MG63 (cell line): ENCODE data around the gene BCR. TPM values are rescaled to one million over a fixed set of nuclear protein-coding genes. Genes with fewer than 3 reads are reported as not detected.
A peak's percentile ranks its signal among the peaks of the same experiment; 100 is the strongest.
"Not testable (repeated sequence)": the region's sequence is repeated elsewhere in the genome, so short reads cannot be mapped to it uniquely, and the experiment has no call there.

Experiments used
- DNase-seq: peaks from one replicate; pipeline ENCODE4 v3.0.0-alpha.2; 2020
- H3K27me3 ChIP-seq: fragments of 250-450 bp; sonication (Bioruptor Pico); 2 replicates; pipeline ENCODE4 v1.5.1; 2020; ENCODE audit warnings: mild to moderate bottlenecking, moderate library complexity
- H3K36me3 ChIP-seq: fragments of 250-450 bp; sonication (Bioruptor Pico); 2 replicates; pipeline ENCODE4 v1.5.1; 2020; ENCODE audit warnings: mild to moderate bottlenecking, moderate library complexity
- H3K4me3 ChIP-seq: fragments of 250-450 bp; sonication (Bioruptor Pico); 2 replicates; pipeline ENCODE4 v1.5.1; 2020; ENCODE audit warnings: mild to moderate bottlenecking, moderate library complexity
- H3K9me3 ChIP-seq: fragments of 250-450 bp; sonication (Bioruptor Pico); 2 replicates; pipeline ENCODE4 v1.5.1; 2020; ENCODE audit warnings: mild to moderate bottlenecking, moderate library complexity
- total RNA-seq: library from RNA; depleted of rRNA; stranded (reverse); fragments of >200 nt; shearing (Covaris generic); gene quantifications from 2 replicates; pipeline ENCODE4 v1.2.3, GENCODE V29; 2014; ENCODE audit warnings: low replicate concordance

Gene BCR
- total RNA-seq, 1 experiment from 2014 or later, result 17.3 TPM

DNA sequence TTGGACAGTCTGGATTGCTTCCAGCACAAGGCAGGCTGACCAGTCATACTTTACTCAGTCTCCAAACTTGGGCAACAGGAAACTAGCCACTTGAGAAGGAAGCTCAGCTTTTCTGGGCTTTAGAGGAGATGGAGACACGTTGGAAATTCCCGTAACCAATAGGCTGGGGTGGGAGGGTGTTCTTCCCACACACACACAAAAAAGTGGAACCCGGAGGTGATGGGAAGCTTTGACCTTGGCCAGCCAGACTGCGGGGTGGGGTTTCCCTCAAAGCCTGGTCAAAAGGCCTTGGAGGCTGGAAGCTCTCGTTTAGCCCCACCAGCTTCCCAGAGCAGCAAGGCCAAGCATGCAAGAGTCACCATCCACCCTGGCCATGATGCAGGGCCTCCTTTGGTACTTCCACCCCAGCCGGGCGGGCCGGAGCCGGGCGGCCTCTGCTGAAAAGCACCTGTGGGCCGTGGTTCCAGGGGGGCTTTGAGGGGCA lies 126.2 kb downstream of the BCR start:
- Histone ChIP-seq H3K36me3 (no peaks in the 10 kb centered on the region), H3K27me3 (no peaks in the 10 kb centered on the region), H3K9me3 (no peaks in the 10 kb centered on the region), H3K4me3 (no peak overlapping the region)
- no peak for DNase-seq

GRCh38 chr22:23306926-23307325 lies 126.6 kb downstream of the BCR start:
- Histone ChIP-seq H3K36me3 (no peaks in the 10 kb centered on the region), H3K9me3 (no peaks in the 10 kb centered on the region), H3K27me3 (no peaks in the 10 kb centered on the region), H3K4me3 (no peak overlapping the region)
- DNase-seq, result no peak

DNA sequence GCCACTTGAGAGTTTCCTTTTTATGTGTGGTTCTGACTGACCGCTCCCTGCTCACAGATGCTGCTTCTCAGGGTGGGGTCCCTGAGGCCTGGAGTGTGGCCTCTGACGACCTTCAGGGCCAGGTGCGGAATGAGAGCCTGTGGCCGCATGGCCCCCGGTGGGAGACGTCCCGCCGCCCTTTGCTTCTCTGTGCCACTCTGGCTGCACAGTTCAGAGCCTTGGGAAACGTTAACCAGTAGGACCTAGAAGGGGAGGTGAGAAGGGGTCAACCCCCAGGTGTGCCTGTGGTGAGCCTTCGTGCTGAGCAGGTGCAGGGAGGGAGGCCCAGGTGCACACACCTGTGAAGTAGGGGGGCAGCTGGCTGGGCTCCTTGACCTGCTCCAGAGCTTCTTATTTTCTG lies 127.2 kb downstream of the BCR start:
- not testable (repeated sequence) for H3K9me3 ChIP-seq, DNase-seq, H3K4me3 ChIP-seq

DNA sequence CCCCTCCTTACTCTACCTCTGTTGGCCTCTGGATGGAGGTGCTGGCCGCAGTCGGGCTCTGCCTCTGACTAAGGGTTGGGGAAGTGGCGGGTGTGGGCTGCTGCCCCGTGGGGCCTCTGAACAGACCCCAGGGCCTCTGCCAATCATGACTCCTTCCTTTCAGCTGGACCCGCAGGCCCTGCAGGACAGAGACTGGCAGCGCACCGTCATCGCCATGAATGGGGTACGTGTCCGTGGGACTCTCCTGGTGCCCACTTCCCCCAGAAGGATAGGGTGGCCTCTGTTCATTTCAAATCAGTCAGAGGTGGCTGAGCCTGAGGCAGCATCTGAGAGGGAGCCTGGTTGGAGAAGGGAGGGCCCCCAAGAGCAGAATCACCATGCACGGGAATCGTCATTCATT lies 129.0 kb downstream of the BCR start:
- not testable (repeated sequence) for H3K9me3 ChIP-seq, H3K27me3 ChIP-seq, DNase-seq, H3K4me3 ChIP-seq, H3K36me3 ChIP-seq

More for the DNA sequence above, 127.2 kb downstream of the BCR start:
- H3K27me3 ChIP-seq, H3K36me3 ChIP-seq: not testable (repeated sequence)

GRCh38 chr22:23310443-23311097 lies 130.3 kb downstream of the BCR start:
- not testable (repeated sequence) for DNase-seq, H3K27me3 ChIP-seq, H3K4me3 ChIP-seq, H3K36me3 ChIP-seq, H3K9me3 ChIP-seq

- DNase-seq, H3K36me3 ChIP-seq, H3K27me3 ChIP-seq, H3K9me3 ChIP-seq, H3K4me3 ChIP-seq: not testable (repeated sequence)
Observed at GRCh38 chr22:23311635-23312420, 131.5 kb downstream of the BCR start.

DNA sequence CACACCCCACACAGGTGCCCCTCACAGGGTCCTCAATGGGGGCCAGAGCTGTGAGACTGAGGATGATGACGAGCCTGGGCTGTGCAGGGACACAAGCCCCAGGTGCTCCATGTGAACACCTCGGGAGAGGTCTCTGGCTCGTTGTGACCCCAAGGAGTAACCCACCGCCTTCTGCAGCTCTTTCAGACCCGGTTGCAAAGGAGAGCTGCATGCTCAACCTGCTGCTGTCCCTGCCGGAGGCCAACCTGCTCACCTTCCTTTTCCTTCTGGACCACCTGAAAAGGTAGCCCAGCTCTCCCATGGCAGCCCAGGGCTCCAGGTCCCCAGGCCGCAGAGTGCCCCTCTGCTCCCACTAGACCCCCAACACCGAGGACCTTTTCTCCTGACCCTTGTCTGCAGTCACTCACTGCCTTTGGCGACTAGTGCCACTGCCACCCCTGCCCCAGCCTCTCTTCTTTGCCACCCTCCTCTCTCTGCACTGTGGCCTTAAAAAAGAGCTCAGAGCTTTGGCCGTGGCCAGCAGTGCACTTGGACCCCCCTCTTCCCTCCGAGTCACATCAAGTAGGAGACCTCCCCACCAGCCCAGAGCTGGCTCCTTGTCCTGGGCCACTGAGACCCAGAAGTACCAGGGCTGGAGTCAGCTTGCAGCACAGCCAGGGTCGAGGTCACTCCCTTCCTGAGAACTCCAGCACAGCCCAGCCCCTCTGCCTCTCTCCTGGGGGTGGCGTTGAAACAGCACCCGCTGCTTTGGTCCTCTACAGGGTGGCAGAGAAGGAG lies 133.7 kb downstream of the BCR start:
- no peak for DNase-seq
- no peaks in the 10 kb centered on the region for H3K9me3 ChIP-seq
- no peak overlapping the region for H3K4me3 ChIP-seq
- no peaks in the 10 kb centered on the region for H3K36me3 ChIP-seq
- H3K27me3 ChIP-seq, result no peaks in the 10 kb centered on the region

GRCh38 chr22:23315341-23315917 lies 135.1 kb downstream of the BCR start:
- Histone ChIP-seq H3K27me3 (no peaks in the 10 kb centered on the region), H3K36me3 (no peaks in the 10 kb centered on the region), H3K9me3 (no peaks in the 10 kb centered on the region), H3K4me3 (no peak overlapping the region)
- peak; percentile 53 for DNase-seq

GRCh38 chr22:23316596-23316995 lies 136.3 kb downstream of the BCR start:
- H3K4me3 ChIP-seq, DNase-seq, H3K9me3 ChIP-seq, H3K27me3 ChIP-seq, H3K36me3 ChIP-seq: not testable (repeated sequence)

- not testable (repeated sequence) for H3K27me3 ChIP-seq, H3K9me3 ChIP-seq, DNase-seq, H3K36me3 ChIP-seq, H3K4me3 ChIP-seq
Observed at GRCh38 chr22:23318316-23318715, 138.0 kb downstream of the BCR start.

DNA sequence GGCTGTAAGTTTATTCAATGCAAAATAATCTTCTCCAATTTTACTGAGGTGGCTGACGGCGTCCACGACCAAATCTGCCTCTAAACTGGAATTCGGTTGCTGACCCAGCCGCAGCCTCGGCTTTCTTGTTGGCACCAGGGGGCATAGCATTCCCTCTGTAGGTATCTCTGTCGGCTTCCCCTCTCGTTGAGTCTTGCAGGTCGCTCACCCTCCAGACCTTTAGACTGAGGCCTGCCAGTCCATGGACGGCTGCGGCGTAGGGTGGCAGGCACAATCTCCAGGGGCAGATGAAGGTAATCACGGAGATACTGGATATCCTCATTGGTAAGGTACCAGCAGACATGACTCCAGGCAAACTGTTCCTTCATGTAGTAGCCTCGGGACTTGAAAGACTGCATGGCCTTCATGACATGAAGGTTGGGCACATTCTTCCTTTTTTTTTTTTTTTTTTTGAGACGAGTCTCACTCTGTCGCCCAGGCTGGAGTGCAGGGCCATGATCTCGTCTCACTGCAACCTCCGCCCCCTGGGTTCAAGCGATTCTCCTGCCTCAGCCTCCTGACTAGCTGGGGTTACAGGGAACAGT lies 142.3 kb downstream of the BCR start:
- not testable (repeated sequence) for H3K4me3 ChIP-seq, H3K27me3 ChIP-seq, DNase-seq, H3K9me3 ChIP-seq, H3K36me3 ChIP-seq

DNA sequence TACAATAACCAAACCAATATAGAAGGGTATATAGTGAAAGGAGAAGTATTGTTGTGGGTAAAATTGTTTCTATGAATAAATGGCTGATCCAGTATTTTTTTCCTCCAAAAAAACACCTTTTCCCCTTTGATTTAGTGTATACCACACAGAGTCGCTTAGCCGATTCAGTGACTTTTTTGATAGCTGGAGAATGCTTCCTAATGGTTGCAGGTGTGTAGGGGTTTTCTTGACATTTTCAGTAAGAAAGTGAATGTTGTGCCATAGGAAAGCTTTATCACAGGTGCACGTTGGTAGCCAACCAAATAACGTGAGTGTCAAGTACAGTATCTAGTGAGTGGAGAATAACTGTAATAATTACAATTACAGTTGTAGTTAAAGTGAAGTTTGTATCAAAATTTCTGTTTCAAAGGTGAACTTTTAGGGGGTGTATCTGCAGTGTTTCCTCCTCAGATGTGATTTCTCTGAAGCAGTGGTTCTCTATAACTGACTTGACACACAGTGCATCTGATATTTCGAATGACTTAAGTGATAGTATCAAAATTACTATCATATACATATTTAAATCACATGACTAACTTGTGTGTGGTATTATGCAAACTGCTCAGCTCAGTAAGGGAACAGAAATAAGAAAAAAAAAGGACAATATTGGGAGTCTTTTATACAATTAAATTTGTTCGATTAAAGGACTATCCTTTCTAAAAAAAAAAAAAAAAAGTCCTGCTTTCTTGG lies 143.8 kb downstream of the BCR start:
- H3K9me3 ChIP-seq, H3K36me3 ChIP-seq, DNase-seq, H3K27me3 ChIP-seq, H3K4me3 ChIP-seq: not testable (repeated sequence)

DNA sequence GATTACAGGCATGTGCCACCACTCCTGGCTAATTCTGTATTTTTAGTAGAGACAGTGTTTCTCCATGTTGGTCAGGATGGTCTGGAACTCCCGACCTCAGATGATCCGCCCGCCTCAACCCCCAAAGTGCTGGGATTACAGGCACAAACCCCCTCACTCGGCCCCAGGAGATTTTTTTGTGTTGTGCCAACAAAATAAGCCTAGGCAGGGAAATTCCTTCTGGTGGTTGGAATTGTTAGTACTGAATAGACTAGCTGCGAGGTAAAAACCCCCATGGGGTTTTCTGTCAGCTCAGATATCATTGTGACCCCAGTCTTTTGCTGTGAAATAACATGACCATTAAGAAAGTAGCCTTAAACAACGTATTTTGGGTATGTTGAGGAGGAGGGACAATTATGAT lies 144.9 kb downstream of the BCR start:
- Histone ChIP-seq H3K27me3 (no peaks in the 10 kb centered on the region), H3K4me3 (no peak overlapping the region), H3K36me3 (no peaks in the 10 kb centered on the region), H3K9me3 (no peaks in the 10 kb centered on the region)
- DNase-seq, result no peak

- H3K4me3 ChIP-seq, H3K9me3 ChIP-seq, H3K27me3 ChIP-seq, H3K36me3 ChIP-seq, DNase-seq: not testable (repeated sequence)
Observed at GRCh38 chr22:23333822-23334221, 153.5 kb downstream of the BCR start.

- not testable (repeated sequence) for DNase-seq, H3K27me3 ChIP-seq
Observed at GRCh38 chr22:23337672-23338071, 157.4 kb downstream of the BCR start.

More at GRCh38 chr22:23337672-23338071, 157.4 kb downstream of the BCR start:
- H3K9me3 ChIP-seq, H3K4me3 ChIP-seq, H3K36me3 ChIP-seq: not testable (repeated sequence)
